HG02798 (cell line): ENCODE measurements around the gene PHACTR1.
"Not testable (repeated sequence)": the region's sequence is repeated elsewhere in the genome, so short reads cannot be mapped to it uniquely, and the experiment has no call there.

ENCODE experiments used
- ATAC-seq: cut with Tn5 transposase; IDR thresholded peaks from one replicate; pipeline ENCODE4 v1.9.1; 2021; ENCODE audit warnings: mild to moderate bottlenecking; ENCODE audit not compliant: unreplicated experiment, poor library complexity

The PHACTR1 gene

DNA sequence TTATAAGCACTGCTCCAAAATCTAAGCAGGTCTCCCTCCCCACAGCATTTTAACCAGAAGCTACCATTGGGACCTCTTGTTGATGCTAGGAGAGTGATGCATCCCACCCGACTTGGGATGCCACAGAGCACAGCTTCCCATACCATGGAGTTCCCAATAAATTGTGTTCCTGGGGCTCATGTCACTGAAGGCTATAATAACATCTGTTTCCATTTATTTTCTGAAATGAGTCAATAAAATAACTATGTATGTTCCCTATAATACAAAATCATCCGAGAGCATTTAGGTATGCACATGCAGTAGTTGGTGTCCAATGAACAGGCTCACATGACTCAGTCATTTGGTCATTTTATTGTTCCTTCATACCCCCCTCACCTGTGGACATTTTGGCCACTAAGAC lies 407.6 kb downstream of the PHACTR1 start:
- no peak for ATAC-seq

DNA sequence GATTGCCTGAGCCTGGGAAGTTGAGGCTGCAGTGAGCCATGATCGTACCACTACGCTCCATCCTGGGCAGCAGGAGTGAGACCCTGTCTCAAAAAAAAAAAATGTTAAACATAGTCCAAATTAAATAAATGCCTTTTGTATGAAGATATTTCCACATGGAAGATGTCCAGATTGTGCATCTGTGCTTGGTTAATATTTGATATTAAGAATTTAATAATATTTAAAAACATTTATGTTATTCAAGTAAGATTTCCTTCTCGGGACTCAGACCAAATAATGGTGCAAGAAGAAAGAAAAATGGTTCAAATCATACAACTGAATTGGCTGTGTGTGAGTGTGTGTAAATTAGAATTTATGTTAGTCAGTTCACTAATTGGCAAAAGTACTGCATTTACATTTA lies 409.3 kb downstream of the PHACTR1 start:
- ATAC-seq = no peak

DNA sequence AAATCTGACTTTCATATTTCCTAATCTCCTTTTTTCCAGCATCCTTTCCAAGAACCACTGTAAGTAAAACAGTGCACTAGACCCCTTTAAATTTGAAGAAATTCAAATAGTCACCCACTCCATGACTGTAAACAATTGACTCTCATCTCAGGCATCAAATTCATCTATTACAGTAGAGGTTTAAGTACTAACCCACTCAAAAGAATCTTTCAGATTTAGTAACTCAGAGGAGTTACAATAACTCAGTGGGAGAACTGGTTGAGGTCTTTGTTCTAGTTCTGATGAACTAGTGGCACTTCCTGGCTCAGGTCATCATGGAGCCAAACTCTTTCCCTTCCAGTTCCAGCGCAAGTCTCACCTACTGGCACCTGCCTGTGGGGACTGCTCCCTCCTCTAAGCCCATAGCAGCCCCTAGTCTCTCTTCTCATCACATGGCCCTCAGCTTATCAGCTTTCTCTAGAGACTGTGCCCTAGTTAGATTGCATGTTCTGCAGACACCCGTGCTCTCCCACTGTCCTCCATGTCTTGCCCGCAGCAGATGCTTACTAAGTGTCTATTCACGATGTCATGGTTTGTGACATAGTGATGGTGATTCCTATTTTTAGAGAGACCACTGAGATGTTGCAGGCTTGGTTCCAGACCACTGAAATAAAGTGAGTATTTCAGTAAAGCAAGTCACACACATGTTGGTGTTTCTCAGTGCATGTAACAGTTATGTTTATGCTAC lies 415.5 kb downstream of the PHACTR1 start:
- ATAC-seq = no peak

DNA sequence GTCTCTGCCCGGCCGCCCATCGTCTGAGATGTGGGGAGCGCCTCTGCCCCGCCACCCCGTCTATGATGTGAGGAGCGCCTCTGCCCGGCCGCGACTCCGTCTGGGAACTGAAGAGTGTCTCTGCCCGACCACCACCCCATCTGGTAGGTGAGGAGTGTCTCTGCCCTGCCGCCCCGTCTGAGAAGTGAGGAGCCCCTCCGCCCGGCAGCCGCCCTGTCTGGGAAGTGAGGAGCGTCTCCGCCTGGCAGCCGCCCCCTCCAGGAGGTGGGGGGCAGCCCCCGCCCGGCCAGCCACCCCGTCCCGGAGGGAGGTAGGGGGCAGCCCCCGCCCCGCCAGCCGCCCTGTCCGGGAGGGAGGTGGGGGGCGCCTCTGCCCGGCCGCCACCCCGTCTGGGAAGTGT lies 417.3 kb downstream of the PHACTR1 start:
- not testable (repeated sequence) for ATAC-seq

DNA sequence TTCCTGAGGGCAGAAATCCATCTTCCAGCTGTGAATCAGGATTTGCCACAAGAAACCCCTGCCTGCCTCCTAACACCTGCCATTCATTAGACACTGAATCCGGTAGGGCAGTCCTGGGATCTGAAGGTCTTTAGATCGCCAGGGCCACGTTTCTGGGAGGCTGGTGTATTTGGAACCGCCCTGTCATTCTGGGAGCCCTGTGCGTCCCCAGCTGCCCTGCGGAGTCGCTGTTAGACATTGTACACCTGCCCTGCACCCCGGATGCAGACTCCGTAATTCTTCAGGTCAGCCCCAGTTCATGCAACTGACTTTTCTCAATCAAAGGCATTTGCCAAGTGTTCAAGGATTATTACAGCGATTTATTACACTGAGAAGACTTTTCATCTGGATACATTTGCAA lies 418.6 kb downstream of the PHACTR1 start:
- no peak for ATAC-seq

DNA sequence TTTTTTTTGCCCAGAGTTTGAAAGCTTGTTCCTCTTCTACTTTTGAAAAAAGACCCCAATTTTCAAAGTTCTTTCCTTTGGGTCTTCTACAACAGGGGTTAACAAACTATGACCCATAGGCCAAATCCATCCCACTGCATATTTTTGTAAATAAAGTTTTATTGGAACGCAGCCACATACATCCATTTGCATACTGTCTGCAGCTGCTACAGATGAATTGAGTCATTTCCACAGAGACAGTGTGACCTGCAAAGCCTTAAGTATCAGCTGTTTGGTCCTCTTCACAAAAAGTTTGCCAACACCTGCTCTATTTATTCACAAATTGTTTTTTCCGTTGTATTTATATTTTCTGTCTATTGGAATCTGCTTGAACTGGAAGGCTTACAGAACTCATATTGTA lies 422.6 kb downstream of the PHACTR1 start:
- ATAC-seq = no peak

DNA sequence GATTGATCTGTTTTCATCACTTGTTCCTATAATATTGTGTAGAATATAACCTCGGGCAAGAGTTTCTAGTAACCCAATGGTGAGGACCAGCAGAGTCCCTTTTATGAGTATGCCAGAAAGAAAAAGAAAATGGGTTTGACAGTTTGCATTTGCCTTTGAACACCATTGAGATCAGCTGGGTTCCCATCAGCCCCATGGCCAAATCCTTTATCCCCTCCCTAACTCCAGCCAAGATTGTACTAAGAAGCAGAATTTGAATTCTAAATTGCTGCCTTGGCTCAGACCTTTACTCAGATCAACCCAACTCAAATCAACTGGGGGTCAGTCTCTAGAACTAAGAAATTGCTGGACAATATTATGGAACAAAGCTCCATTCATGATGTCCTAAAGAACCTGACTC lies 424.4 kb downstream of the PHACTR1 start:
- ATAC-seq = no peak

DNA sequence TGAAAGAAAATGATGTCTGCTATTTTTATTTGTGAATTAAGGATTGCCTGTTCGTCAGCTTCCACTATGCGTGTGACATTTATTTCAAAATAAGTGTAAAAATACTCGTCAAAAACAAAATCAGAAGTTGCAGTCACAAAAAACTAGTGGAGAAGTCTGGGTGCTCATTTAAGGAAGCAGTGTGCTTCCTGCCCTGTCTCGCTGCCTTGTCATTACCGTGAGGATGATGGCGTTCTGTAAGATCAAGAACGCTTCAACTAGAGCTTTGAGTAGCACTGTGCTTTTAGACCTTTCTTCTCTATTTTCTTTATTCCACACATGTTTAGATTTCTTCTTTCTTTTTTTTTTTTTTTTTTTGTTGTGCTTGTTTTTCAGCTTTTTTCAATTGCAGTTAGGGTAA lies 424.8 kb downstream of the PHACTR1 start:
- ATAC-seq = no peak

DNA sequence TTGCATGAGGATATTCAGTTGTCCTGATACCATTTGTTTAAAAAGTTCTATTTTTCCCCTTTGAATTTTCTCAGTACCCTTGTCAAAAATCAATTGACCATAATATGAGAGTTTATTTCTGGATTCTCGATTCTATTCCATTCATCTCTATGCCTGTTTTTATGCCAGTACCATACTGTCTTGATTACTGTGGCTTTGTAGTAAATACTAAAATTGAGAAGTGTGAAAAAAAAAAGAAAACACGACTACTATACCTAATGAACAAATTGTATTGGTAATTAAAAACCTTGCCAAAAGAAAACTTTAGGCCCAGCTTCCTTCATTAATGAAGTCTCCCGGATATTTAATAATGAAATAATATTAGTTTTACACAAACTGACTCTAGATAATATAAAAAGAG lies 426.0 kb downstream of the PHACTR1 start:
- ATAC-seq = no peak

DNA sequence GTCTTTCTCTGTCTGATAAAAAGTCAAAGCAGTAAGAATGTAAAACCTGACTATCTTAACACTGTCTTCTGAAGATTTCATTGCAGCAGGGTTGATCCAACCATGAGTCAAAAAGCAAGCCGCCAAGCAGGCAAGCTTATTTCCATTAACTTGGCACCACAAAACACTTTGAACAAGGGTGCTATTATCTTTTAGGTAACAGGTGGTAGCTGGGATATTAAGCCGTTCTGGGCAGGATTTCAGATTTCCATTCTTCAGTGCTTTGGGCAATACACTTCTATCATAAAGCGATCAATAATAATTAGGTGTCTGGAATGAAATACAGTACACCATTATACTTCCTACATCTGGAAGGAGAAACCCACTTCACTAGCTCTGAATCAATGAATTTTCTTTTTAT lies 429.9 kb downstream of the PHACTR1 start:
- ATAC-seq = no peak

DNA sequence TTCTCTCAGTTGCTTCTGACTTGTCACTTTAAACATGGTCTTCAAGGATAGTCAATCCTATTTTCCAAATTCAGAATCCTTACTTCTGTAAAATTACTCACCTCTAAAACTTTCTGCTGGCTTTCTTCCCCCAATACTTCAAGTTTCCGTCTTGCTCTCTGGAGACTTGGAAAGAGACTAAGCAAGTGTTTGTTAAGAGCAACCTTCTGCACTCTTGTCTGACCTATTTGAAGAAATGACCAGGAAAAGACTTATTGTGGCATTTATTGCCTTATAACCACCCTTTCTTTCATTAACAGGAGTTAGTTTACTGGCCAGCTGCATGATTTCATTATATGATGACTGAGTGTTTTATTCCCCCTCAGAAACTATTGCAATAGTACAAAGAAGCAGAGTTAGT lies 430.8 kb downstream of the PHACTR1 start:
- no peak for ATAC-seq

DNA sequence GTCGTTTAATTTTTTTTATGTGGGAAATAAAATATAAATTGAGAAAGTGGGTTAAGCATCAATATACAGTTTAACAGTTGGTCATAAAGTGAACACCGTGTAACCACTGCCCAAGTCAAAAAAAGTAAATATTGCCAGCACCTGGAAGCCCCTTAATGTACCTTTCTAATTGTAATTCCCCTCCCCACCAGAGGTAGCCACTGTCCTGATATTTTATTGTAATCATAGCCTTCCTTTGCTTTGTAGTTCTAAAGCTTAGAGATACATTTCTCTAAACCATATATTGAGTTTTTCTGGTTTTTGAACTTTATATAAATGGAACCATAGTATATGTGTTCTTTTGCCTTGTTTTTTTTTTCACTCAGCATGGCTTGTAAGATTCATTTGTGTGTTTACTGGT lies 431.2 kb downstream of the PHACTR1 start:
- no peak for ATAC-seq

DNA sequence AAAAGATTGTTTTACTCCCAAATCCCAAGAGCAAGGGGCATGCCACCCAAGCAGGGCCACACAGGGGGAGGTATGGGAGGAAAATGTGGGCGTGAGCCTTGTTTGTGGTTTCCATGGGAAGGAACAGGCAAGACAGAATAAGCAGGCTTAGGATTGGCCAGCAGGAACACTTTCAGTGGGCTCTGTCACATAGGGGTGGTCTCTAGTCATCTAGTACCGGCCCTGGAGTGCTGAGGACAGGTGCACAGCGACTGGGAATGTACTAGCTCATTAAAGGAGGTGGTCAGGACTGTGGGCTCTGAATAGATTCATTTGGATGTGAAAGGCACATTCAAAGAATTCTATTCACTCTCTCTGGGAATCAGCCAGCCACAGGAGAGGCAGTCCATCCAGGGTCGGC lies 436.2 kb downstream of the PHACTR1 start:
- ATAC-seq = no peak

DNA sequence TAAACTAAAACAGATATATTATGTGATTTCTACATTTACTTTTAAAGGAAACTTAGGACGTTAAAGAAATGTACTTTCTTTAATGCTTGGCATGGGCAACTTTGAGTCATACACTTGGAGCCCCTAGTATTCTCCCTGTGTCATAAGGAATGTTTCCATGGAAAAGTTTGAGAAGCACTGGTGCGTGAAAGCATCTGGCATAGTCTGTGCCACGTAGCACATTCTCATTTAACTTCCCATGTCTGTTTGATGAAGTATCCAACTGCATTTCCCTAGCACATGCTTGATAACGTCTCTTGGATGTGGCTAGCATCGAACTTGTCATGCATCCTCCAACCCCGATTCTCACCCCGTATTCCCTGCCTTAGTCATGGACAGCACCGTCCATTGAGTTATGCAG lies 439.8 kb downstream of the PHACTR1 start:
- ATAC-seq = no peak

DNA sequence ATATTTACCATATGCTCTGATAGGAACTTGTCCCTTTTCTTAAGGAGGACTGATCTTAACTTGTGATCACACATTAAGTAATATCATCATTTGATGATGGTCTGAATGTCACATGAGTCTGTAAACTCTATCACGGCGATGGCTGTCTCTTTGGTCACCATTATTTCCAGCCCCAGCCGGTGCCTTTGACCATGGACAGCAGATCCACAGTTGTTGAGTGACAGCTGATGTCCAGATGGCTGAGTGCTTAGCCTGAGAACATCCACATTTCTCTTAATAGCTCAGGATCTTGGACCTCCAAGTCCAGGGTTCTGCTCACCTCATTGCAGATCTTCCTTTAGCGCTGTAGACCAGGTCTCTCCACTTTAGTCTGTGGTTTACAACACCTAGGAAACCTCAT lies 440.7 kb downstream of the PHACTR1 start:
- ATAC-seq = no peak

DNA sequence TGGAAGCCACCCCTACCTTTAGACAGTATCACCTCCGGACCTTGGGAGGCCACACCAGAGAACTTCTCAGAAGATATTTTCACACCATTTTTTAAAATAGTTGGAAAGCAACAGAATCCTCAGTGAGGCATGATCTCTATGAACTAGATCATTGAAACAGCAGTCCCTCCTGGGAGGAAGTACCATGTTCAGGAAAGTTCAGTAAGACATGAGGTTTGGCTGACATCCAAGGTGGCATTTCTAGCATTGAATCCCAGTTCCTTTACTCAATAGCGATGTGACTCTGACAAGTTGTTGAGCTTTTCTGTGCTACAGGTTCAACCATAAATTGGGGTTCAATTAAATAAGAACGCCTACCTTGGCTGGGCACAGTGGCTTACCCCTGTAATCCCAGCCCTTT lies 442.7 kb downstream of the PHACTR1 start:
- ATAC-seq = no peak

DNA sequence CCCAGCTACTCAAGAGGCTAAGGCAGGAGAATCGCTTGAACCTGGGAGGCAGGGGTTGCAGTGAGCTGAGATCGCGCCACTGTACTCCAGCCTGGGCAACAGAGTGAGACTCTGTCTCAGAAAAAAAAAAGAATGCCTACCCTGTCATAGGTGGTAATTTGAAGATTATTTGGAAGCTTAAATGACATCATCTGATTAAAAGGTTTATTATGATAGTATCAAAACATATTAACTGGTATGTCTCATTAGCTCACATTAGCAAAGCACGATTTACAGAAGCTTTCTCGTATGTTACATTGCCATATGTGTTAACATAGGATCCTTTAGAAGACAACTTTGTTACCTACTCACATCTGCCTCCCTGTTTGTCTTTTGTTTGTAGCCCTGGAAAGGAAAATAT lies 443.3 kb downstream of the PHACTR1 start:
- ATAC-seq = not testable (repeated sequence)

DNA sequence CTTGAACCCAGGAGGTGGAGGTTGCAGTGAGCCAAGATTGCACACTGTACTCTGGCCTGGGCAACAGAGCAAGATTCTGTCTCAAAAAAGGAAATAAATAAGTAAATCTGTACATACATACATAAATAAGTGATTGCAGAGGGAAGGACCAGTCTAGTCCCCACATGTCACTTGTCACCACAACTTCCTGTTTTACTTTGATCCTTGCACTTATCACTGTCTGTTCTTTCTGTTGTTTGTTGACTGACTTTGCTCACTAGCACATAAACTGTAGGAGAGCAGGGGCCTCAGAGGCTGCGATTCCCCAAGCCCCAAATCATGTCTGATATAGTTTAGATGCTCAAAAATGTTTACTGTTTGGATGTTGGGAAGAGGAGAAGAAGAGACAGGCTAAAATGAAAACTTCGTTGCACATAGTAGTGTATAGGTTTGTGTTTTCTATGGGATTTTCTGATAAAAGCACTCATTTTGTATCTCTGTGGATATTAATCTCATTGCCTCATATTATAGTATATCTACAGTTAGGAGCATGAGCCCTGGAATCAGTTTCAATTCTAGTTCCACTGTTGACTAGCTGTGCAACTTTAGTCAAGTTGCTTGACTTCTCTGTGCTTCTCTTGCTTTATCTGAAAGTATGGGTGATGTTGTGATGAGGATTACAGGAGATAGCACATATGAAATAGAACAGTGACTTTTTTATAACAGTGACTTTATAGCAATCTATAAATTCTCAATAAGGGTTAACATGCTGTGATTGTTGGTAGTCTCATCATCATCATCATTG lies 446.8 kb downstream of the PHACTR1 start:
- ATAC-seq = no peak

DNA sequence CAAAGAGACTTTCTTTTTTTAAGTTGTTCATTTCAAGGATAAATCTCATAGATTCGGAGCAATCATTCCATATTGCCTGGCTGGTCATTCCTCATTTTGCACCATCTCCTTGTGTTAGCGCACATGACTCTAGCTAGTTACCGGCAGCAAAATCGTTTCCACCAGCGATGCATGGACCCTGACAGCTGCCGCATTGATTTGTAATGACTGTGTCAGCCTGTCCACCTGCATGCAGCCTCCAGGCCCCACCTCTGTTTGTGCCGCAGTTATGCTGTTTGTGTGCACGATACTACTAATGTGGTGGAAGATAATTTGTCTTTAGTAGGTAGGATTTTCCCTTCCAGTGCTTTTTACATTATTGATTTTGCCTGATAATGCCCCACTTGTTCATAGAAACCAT lies 447.7 kb downstream of the PHACTR1 start:
- ATAC-seq = no peak

DNA sequence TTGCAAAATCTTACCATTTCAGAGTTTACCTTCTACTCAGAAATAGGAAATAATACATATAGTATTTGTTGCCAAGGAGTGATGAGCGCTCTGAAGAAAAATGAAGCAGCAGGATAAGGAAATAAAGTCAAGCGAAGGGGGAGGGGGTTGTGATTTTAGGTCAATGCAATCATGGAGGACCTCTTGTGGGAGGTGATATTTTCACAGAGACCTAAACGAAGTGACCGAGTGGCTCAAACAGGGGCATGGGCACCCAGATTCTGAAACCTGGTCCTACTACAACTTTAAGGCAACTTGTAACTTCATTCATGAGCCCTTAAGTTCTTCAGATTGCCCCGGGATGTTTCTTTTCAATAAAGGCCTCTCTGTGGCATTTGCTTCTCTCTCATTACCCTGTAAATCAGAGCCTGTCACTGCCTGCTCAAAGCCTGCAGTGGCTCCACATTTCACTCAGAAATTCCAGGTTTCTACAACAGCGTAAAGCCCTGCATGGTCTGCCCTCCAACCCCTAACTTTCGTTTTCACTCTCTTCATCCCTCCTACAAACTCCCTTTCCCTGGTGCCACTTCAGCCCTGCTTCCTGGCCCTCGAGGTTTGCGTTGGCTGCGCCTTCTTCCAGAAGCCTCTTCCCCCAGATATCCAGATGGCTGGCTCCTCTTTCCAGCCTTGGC lies 449.1 kb downstream of the PHACTR1 start:
- no peak for ATAC-seq

DNA sequence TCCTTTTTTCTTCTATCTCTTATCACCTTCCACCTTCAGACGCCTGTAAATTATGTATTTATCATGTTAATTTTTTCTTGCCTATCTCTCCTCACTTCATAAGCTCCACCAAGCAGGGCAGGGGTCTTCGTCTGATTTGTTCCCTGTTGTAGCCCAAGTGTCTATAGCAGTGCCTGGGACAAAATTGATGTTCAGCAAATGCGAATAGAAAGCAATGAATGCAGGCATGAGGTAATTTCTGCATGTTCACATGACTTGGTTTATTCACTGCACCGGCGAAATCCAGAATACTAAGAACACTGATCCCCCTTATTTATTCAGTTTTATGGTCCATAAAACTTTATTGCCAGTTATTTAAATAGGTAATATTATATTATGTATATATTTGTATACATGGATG lies 449.7 kb downstream of the PHACTR1 start:
- ATAC-seq = no peak
